ENCODE data around the gene YWHAE. TPM values are rescaled to one million over a fixed set of nuclear protein-coding genes. Genes with fewer than 3 reads are reported as not detected.

Gene YWHAE
- total and polyA plus RNA-seq, 2 experiments from 2014 or later: 339 to 566 TPM

DNA sequence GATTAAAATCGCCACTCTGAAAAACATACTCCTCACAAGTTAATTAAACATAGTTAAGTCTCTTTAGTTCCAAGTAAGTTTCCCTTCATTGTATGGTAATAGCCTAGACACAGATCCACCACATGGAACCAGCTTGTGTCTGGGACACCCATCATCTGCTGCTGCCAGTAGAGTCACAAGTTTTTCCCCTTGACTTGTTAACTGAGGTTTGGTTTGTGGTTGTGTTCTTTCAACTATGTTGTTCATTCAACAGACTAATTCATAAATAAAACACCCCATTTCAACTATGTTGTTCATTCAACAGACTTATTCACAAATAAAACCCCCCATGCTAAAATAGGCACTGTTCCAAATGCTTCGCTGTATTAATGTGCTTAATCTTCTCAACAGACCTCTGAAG is 24.4 kb downstream of the YWHAE start:
- Histone ChIP-seq H3K36me3 (replicated peaks; ENCODE audit: insufficient read depth, low read depth) (no peaks in the 10 kb centered on the region), H3K4me2 (peak overlapping the region; percentile 54), H3K9me3 (ENCODE audit: low read depth) (no peaks in the 10 kb centered on the region), H3K4me3 (no peak overlapping the region), H2AFZ (no peak overlapping the region), H3K9me2 (replicated peaks; ENCODE audit: insufficient read depth) (no peaks in the 10 kb centered on the region), H3K27ac (peak overlapping the region; percentile 61), H3K4me1 (ENCODE audit: insufficient read depth) (peaks cover 60% of the 10 kb centered on the region), H3K27me3 (no peaks in the 10 kb centered on the region), H4K20me1 (ENCODE audit: insufficient read depth, poor library complexity, severe bottlenecking) (peaks cover 100% of the 10 kb centered on the region), H3K79me2 (peaks cover 100% of the 10 kb centered on the region)
- TF ChIP-seq EZH2phosphoT487 (IDR thresholded peaks at IDR 0.05; ENCODE audit: low read depth, severe bottlenecking, unreplicated experiment): no peak
- TF ChIP-seq EZH2 (IDR thresholded peaks at IDR 0.05; ENCODE audit: borderline replicate concordance): no peak
- TF ChIP-seq, protein P1, sequence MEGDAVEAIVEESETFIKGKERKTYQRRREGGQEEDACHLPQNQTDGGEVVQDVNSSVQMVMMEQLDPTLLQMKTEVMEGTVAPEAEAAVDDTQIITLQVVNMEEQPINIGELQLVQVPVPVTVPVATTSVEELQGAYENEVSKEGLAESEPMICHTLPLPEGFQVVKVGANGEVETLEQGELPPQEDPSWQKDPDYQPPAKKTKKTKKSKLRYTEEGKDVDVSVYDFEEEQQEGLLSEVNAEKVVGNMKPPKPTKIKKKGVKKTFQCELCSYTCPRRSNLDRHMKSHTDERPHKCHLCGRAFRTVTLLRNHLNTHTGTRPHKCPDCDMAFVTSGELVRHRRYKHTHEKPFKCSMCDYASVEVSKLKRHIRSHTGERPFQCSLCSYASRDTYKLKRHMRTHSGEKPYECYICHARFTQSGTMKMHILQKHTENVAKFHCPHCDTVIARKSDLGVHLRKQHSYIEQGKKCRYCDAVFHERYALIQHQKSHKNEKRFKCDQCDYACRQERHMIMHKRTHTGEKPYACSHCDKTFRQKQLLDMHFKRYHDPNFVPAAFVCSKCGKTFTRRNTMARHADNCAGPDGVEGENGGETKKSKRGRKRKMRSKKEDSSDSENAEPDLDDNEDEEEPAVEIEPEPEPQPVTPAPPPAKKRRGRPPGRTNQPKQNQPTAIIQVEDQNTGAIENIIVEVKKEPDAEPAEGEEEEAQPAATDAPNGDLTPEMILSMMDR (IDR thresholded peaks at IDR 0.05; ENCODE audit: poor library complexity): no peak
- DNase-seq (ENCODE audit: low spot score): no peak
- 39% methylated on average over 2 of the region's 2 CpGs for WGBS (ENCODE audit: low lambda C conversion rate, missing lambda C conversion rate)

- Histone ChIP-seq H3K27ac (peak overlapping the region; percentile 61), H3K9me2 (replicated peaks; ENCODE audit: insufficient read depth) (no peaks in the 10 kb centered on the region), H3K9me3 (ENCODE audit: low read depth) (no peaks in the 10 kb centered on the region), H4K20me1 (ENCODE audit: insufficient read depth, poor library complexity, severe bottlenecking) (peaks cover 100% of the 10 kb centered on the region), H3K4me3 (no peak overlapping the region), H3K36me3 (replicated peaks; ENCODE audit: insufficient read depth, low read depth) (no peaks in the 10 kb centered on the region), H3K4me1 (ENCODE audit: insufficient read depth) (peaks cover 54% of the 10 kb centered on the region), H3K27me3 (no peaks in the 10 kb centered on the region), H3K79me2 (peaks cover 100% of the 10 kb centered on the region), H3K4me2 (peak overlapping the region; percentile 15), H2AFZ (no peak overlapping the region)
- WGBS (ENCODE audit: low lambda C conversion rate, missing lambda C conversion rate): 83% methylated on average over 10 of the region's 10 CpGs
- TF ChIP-seq EZH2phosphoT487 (IDR thresholded peaks at IDR 0.05; ENCODE audit: low read depth, severe bottlenecking, unreplicated experiment): no peak
- DNase-seq (ENCODE audit: low spot score): no peak
Observed at GRCh38 chr17:1374431-1375177, 25.4 kb downstream of the YWHAE start.

- peak overlapping the region; percentile 15 for H3K4me2 ChIP-seq
- peaks cover 46% of the 10 kb centered on the region for H3K4me1 ChIP-seq (ENCODE audit: insufficient read depth)
Observed at GRCh38 chr17:1373707-1374237, 26.2 kb downstream of the YWHAE start.

GRCh38 chr17:1372618-1373017 is 27.4 kb downstream of the YWHAE start:
- Histone ChIP-seq H4K20me1 (ENCODE audit: insufficient read depth, poor library complexity, severe bottlenecking) (peaks cover 100% of the 10 kb centered on the region), H3K79me2 (peaks cover 100% of the 10 kb centered on the region), H3K36me3 (replicated peaks; ENCODE audit: insufficient read depth, low read depth) (no peaks in the 10 kb centered on the region), H3K4me2 (no peak overlapping the region), H3K9me3 (ENCODE audit: low read depth) (no peaks in the 10 kb centered on the region), H2AFZ (no peak overlapping the region), H3K4me3 (no peak overlapping the region), H3K27me3 (no peaks in the 10 kb centered on the region), H3K9me2 (replicated peaks; ENCODE audit: insufficient read depth) (no peaks in the 10 kb centered on the region), H3K27ac (no peak overlapping the region), H3K4me1 (ENCODE audit: insufficient read depth) (peaks cover 38% of the 10 kb centered on the region)
- no peak for DNase-seq (ENCODE audit: low spot score)
- 96% methylated on average over 7 of the region's 7 CpGs for WGBS (ENCODE audit: low lambda C conversion rate, missing lambda C conversion rate)
- no peak for TF ChIP-seq EZH2phosphoT487 (IDR thresholded peaks at IDR 0.05; ENCODE audit: low read depth, severe bottlenecking, unreplicated experiment)
- TF ChIP-seq, protein P1 (IDR thresholded peaks at IDR 0.05; ENCODE audit: poor library complexity): no peak
- no peak for TF ChIP-seq EZH2 (IDR thresholded peaks at IDR 0.05; ENCODE audit: borderline replicate concordance)

More at GRCh38 chr17:1373707-1374237, 26.2 kb downstream of the YWHAE start:
- Histone ChIP-seq H3K36me3 (replicated peaks; ENCODE audit: insufficient read depth, low read depth) (no peaks in the 10 kb centered on the region), H3K27ac (no peak overlapping the region), H4K20me1 (ENCODE audit: insufficient read depth, poor library complexity, severe bottlenecking) (peaks cover 100% of the 10 kb centered on the region), H3K79me2 (peaks cover 100% of the 10 kb centered on the region), H3K27me3 (no peaks in the 10 kb centered on the region), H3K9me2 (replicated peaks; ENCODE audit: insufficient read depth) (no peaks in the 10 kb centered on the region), H3K4me3 (no peak overlapping the region), H2AFZ (no peak overlapping the region), H3K9me3 (ENCODE audit: low read depth) (no peaks in the 10 kb centered on the region)
- DNase-seq (ENCODE audit: low spot score): no peak
- TF ChIP-seq, protein P1 (IDR thresholded peaks at IDR 0.05; ENCODE audit: poor library complexity): no peak
- TF ChIP-seq EZH2phosphoT487 (IDR thresholded peaks at IDR 0.05; ENCODE audit: low read depth, severe bottlenecking, unreplicated experiment): no peak
- TF ChIP-seq EZH2 (IDR thresholded peaks at IDR 0.05; ENCODE audit: borderline replicate concordance): no peak
- 84% methylated on average over 9 of the region's 9 CpGs for WGBS (ENCODE audit: low lambda C conversion rate, missing lambda C conversion rate)
